Mammary epithelial cell (primary cell): Measurements from ENCODE around the gene OSER1.

Experiments
- CTCF ChIP-seq, 2 donors: IDR thresholded peaks in 1 of 2; conservative IDR thresholded peaks in 1 of 2; 2 replicates each; pipeline ENCODE4 v1.5.1; 2011 to 2012; ENCODE audit warnings: inconsistent platforms in 2 of 2, low read length in 2 of 2, mild to moderate bottlenecking in 2 of 2, control low read depth in 1 of 2, low read depth in 1 of 2; ENCODE audit not compliant: insufficient read depth in 1 of 2; ENCODE audit errors: extremely low read depth in 1 of 2
- EZH2 ChIP-seq: IDR thresholded peaks from 2 replicates; pipeline ENCODE4 v1.6.1; 2012; ENCODE audit warnings: low read length, inconsistent platforms, borderline replicate concordance

- TF ChIP-seq CTCF (conservative IDR thresholded peaks at IDR 0.05 in 1 of 2, IDR thresholded peaks at IDR 0.05 in 1 of 2; ENCODE audit: extremely low read depth in 1 of 2, insufficient read depth in 1 of 2, low read depth in 1 of 2, low read length in 2 of 2) (no peak), EZH2 (no peak)
These were observed 5.7 kb downstream of the OSER1 start for GRCh38 chr20:44204832-44205215.
